ENCODE measurements around the gene MGMT.

Gene MGMT

DNA sequence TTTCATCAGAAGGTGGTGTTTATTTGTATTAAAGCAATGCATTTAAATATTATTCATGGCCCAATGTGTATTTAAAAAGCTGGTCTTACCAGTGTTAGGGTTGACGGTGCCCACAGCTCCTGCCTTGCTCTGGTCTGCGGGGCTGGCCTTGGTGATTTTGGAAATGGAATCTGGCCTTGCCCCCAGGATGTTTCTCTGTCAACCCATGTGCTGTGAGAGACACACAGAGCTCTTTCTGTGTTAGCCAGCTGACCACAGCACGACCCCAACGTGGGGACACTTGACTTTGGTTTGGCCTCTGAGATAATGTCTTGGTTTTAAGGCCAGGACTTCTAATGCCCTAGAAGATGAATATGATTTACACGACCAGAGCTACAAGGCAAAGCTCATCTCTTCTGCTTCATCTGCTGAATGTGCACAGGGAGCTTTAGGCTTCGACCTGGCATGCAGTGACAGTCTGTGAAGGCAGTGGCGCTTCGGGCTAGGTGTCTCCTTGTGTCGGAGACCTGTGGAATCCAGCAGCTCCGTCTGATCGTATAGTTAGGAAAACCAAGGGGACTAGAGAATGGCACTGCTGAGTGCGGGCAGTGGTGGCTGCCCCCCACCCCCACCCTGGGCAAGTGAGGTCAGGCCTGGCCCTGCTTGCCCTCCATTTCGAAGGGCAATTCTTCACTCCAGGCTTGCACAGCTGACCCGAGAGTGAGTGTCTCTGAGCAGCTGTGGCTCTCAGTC is 250.9 kb downstream of the MGMT start:
- no peak for DNase-seq

- DNase-seq = no peak
Observed at GRCh38 chr10:129718548-129719414, 251.7 kb downstream of the MGMT start.

DNA sequence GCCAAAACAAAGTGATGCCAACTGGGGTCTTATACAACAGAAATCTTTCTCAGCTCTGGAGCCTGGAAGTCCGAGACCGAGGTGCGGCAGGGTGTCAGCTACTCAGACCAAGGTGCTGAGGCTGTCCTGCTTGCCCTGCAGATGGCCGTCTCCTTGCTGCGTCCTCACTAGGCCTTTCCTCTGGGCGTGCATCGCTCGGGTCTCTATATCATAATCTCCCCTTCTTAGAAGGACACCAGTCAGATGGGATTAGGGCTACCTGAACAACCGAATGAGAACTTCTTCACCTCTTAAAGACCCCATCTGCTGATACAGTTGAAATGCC is 252.3 kb downstream of the MGMT start:
- DNase-seq = no peak

GRCh38 chr10:129719889-129720590 is 253.0 kb downstream of the MGMT start:
- DNase-seq = no peak

GRCh38 chr10:129725011-129725410 is 258.0 kb downstream of the MGMT start:
- no peak for DNase-seq

- DNase-seq = no peak
Observed at GRCh38 chr10:129725482-129725881, 258.4 kb downstream of the MGMT start.

GRCh38 chr10:129725890-129726631 is 259.0 kb downstream of the MGMT start:
- DNase-seq = no peak

DNA sequence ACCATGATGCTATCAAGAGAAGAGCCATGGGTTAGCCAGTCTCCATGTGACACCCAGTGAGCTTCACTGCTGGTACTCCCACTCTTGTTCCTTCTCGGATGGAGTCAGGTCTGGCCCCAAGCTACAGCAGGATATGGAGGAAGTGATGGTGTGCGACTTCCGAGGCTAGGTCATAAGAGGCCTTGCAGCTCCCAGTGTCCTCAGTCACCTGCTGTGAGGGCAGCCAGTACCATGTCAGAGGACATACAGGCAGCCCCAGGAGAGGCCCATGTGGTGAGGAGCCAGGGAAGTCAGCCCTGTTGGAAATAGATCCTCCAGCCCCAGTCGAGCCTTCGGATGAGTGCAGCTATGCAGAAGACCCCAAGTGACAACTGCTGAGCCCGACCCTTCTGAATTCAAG is 260.0 kb downstream of the MGMT start:
- DNase-seq = no peak

- DNase-seq = no peak
Observed at GRCh38 chr10:129727495-129727894, 260.5 kb downstream of the MGMT start.

GRCh38 chr10:129728246-129728820 is 261.3 kb downstream of the MGMT start:
- no peak for DNase-seq

- no peak for DNase-seq
Observed at GRCh38 chr10:129728905-129729795, 262.1 kb downstream of the MGMT start.

GRCh38 chr10:129730272-129730992 is 263.4 kb downstream of the MGMT start:
- no peak for DNase-seq

- no peak for DNase-seq
Observed at GRCh38 chr10:129730993-129731325, 263.9 kb downstream of the MGMT start.

GRCh38 chr10:129740532-129741279 is 273.7 kb downstream of the MGMT start:
- no peak for DNase-seq

- DNase-seq = no peak
Observed at GRCh38 chr10:129741280-129741977, 274.4 kb downstream of the MGMT start.

DNA sequence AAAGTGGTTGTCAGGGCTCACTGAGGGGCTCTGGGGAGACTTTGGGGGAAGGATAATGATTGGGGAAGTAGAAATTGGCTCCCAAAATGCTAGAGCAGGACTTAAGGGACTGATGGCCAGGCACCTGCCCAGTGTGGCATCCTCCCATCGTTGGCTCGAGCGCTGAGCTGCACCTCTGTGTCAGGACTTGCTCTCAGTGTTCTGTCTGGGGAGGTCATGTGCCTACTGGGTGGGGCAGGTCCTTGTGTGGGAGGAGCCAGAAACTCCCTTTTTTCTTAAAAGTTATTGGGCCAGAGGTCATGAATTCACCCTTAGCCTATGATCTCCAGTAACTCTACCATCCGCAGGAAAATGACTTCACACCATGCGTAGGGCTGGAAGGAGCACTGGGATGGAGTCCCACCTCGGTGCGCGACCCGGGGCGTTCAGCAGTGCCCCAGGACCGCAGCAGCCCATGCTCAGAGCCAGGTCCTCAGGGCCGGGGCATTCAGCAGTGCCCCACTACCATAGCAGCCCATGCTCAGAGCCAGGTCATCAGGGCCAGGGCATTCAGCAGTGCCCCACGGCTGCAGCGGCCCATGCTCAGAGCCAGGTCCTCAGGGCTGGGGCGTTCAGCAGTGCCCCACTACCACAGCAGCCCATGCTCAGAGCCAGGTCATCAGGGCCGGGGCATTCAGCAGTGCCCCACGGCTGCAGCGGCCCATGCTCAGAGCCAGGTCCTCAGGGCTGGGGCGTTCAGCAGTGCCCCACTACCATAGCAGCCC is 275.1 kb downstream of the MGMT start:
- DNase-seq = no peak

GRCh38 chr10:129742742-129743550 is 275.9 kb downstream of the MGMT start:
- DNase-seq = no peak

DNA sequence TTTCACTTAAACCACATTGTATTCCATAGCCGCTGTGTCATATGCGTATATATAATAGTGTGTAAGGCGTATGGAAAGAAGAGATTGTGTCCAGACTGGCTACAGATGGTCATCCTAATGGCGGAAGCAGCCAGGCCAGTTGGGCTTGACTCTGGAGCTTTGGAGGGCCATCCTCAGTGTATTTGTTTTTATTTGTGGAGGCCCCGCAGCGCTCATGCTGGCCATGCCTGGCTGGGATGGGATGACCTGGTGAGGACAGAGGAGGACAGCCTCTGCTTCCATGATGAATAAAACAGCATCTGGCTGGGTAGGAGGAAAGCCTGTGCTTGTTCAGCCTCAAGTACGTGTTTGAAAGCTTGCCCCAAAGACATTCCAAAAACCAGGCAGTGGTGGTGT is 276.7 kb downstream of the MGMT start:
- DNase-seq = no peak

Measured in stimulated activated CD4-positive, alpha-beta T cell treated with anti-CD3 and anti-CD28 coated beads, Interleukin-4, amount 100 ng/mL, for 4 hours (primary cell).